HL-60/S4 treated with retinoic acid at 250 ng/mL for 4 days and 3 days (cell line): ENCODE measurements around the gene ARHGEF6.
"Not testable (repeated sequence)": the region's sequence is repeated elsewhere in the genome, so short reads cannot be mapped to it uniquely, and the experiment has no call there.

Source experiments
- in situ Hi-C: fragments of 300-500 bp; cut with MboI; formaldehyde crosslinking; loops from 2 replicates; pipeline ENCODE4 v1.7.0; 2022; ENCODE audit warnings: low sequenced_read_pairs

ARHGEF6 gene

GRCh38 chrX:136783159-136783558 lies 2.4 kb upstream of the ARHGEF6 start:
- in situ Hi-C loops: no loop called here

- in situ Hi-C loops: no loop called here
Observed at GRCh38 chrX:136781180-136781797, 557 bp upstream of the ARHGEF6 start.

- in situ Hi-C loops: no loop called here
Observed at GRCh38 chrX:136780241-136780640, 491 bp downstream of the ARHGEF6 start.

- in situ Hi-C loops: no loop called here
Observed at GRCh38 chrX:136779346-136779781, 1.4 kb downstream of the ARHGEF6 start.

- in situ Hi-C loops: no loop called here
Observed at GRCh38 chrX:136778916-136779315, 1.8 kb downstream of the ARHGEF6 start.

- in situ Hi-C loops: no loop called here
Observed at GRCh38 chrX:136778020-136778419, 2.7 kb downstream of the ARHGEF6 start.

GRCh38 chrX:136773648-136774047 lies 7.1 kb downstream of the ARHGEF6 start:
- in situ Hi-C loops: no loop called here

GRCh38 chrX:136771869-136772268 lies 8.9 kb downstream of the ARHGEF6 start:
- in situ Hi-C loops: not testable (repeated sequence)

GRCh38 chrX:136768469-136769084 lies 12.2 kb downstream of the ARHGEF6 start:
- in situ Hi-C loops: no loop called here

- in situ Hi-C loops: no loop called here
Observed at GRCh38 chrX:136767104-136767941, 13.4 kb downstream of the ARHGEF6 start.

GRCh38 chrX:136766785-136767103 lies 14.0 kb downstream of the ARHGEF6 start:
- in situ Hi-C loops: no loop called here

GRCh38 chrX:136765821-136766356 lies 14.8 kb downstream of the ARHGEF6 start:
- in situ Hi-C loops: no loop called here

GRCh38 chrX:136764206-136764605 lies 16.5 kb downstream of the ARHGEF6 start:
- in situ Hi-C loops: no loop called here

- in situ Hi-C loops: no loop called here
Observed at GRCh38 chrX:136762820-136763452, 17.8 kb downstream of the ARHGEF6 start.

GRCh38 chrX:136761421-136761820 lies 19.3 kb downstream of the ARHGEF6 start:
- in situ Hi-C loops: no loop called here

GRCh38 chrX:136759968-136760367 lies 20.8 kb downstream of the ARHGEF6 start:
- in situ Hi-C loops: no loop called here

GRCh38 chrX:136755411-136755810 lies 25.3 kb downstream of the ARHGEF6 start:
- in situ Hi-C loops: no loop called here

GRCh38 chrX:136754651-136755050 lies 26.1 kb downstream of the ARHGEF6 start:
- in situ Hi-C loops: no loop called here

GRCh38 chrX:136752796-136753195 lies 27.9 kb downstream of the ARHGEF6 start:
- in situ Hi-C loops: no loop called here

GRCh38 chrX:136752346-136752745 lies 28.4 kb downstream of the ARHGEF6 start:
- in situ Hi-C loops: no loop called here

- in situ Hi-C loops: no loop called here
Observed at GRCh38 chrX:136750364-136750763, 30.4 kb downstream of the ARHGEF6 start.
